Panc1 (cell line): ENCODE data around the gene LRRC39. TPM values are rescaled to one million over a fixed set of nuclear protein-coding genes. Genes with fewer than 3 reads are reported as not detected.

Experiments used
- ATAC-seq: fragments of 200-7000 bp; cut with Tn5 transposase; 2 replicates; pipeline ENCODE4 v1.9.1; 2020; ENCODE audit warnings: mild to moderate bottlenecking, moderate library complexity
- BruUV-seq: library from RNA; stranded (reverse); fragments of 400-500 nt; replicated peaks from 2 replicates; lab custom pipeline; 2021; lab: Mats Ljungman, UMichigan
- CTCF ChIA-PET: fragments of 300-600 bp; sonication (Branson Sonifier 250); formaldehyde crosslinking; loops from one replicate; lab custom pipeline; 2022; ENCODE audit warnings: antibody characterized with exemption; lab: Charles Lee
- POLR2A ChIA-PET: fragments of 300-600 bp; sonication (Branson Sonifier 250); formaldehyde crosslinking; loops from one replicate; lab custom pipeline; 2022; ENCODE audit warnings: antibody characterized with exemption; lab: Charles Lee
- DNase-seq: peaks from one replicate; pipeline ENCODE4 v3.0.0-alpha.2; 2010; ENCODE audit warnings: low read depth, low spot score
- H3K27ac ChIP-seq: 2 replicates; pipeline ENCODE4 v1.5.1; 2011; ENCODE audit warnings: mild to moderate bottlenecking, low read length, inconsistent platforms
- H3K27me3 ChIP-seq: fragments of 200-500 bp; sonication (Bioruptor generic); 2 replicates; pipeline ENCODE4 v1.6.0; 2014; ENCODE audit warnings: low read length, inconsistent platforms; ENCODE audit not compliant: control insufficient read depth, insufficient read depth
- H3K36me3 ChIP-seq: fragments of 200-500 bp; sonication (Bioruptor generic); 2 replicates; pipeline ENCODE4 v1.5.1; 2014; ENCODE audit warnings: inconsistent platforms, mild to moderate bottlenecking, low read length, moderate library complexity; ENCODE audit not compliant: control insufficient read depth, insufficient read depth
- H3K4me1 ChIP-seq: 2 replicates; pipeline ENCODE4 v1.5.1; 2011; ENCODE audit warnings: inconsistent platforms, mild to moderate bottlenecking, low read length, moderate library complexity; ENCODE audit not compliant: control insufficient read depth, insufficient read depth
- H3K4me3 ChIP-seq, 2 experiments: 2 replicates each; pipeline ENCODE4 v1.5.1; 2011 to 2012; ENCODE audit warnings: low read depth in 2 of 2, low read length in 2 of 2, mild to moderate bottlenecking in 2 of 2, inconsistent platforms in 1 of 2, moderate library complexity in 1 of 2
- H3K9me3 ChIP-seq: fragments of 200-500 bp; sonication (Bioruptor generic); 2 replicates; pipeline ENCODE4 v1.5.1; 2014; ENCODE audit warnings: low read depth, mild to moderate bottlenecking, inconsistent platforms, low read length, moderate library complexity; ENCODE audit not compliant: control insufficient read depth, insufficient read depth
- POLR2AphosphoS5 ChIP-seq: IDR thresholded peaks from 2 replicates; pipeline ENCODE4 v1.6.1; 2012; ENCODE audit warnings: mild to moderate bottlenecking, low read depth, low read length, moderate library complexity
- SIN3A ChIP-seq: IDR thresholded peaks from 2 replicates; pipeline ENCODE4 v1.6.1; 2012; ENCODE audit warnings: low read depth, mild to moderate bottlenecking, low read length, moderate library complexity, borderline replicate concordance; ENCODE audit not compliant: insufficient read depth
- TCF7L2 ChIP-seq: IDR thresholded peaks from 2 replicates; pipeline ENCODE4 v1.6.1; 2011; ENCODE audit warnings: mild to moderate bottlenecking, low read depth, low read length, inconsistent platforms
- in situ Hi-C: cut with HindIII; loops from 2 replicates; pipeline ENCODE4 v1.10.0; 2016; ENCODE audit warnings: low sequenced_read_pairs, low pct_unique_long_range_greater_than_20kb
- intact Hi-C: fragments of 100-400 bp; cut with micrococcal nuclease; formaldehyde crosslinking; loops from one replicate; pipeline ENCODE4 v1.10.0; 2022; ENCODE audit not compliant: unreplicated experiment
- total RNA-seq: library from RNA; stranded (reverse); gene quantifications from one replicate; pipeline ENCODE4 v1.2.1, GENCODE V29; 2021; ENCODE audit not compliant: unreplicated experiment
- TF ChIP-seq, protein P1 (sequence below): fragments of 450-650 bp; IDR thresholded peaks from 2 replicates; pipeline ENCODE4 v1.5.1; 2017; ENCODE audit warnings: mild to moderate bottlenecking
- TF ChIP-seq, protein P2 (sequence below), 2 experiments: IDR thresholded peaks; 2 replicates each; pipeline ENCODE4 v1.6.1; 2011 to 2012; ENCODE audit warnings: low read depth in 2 of 2, control low read depth in 1 of 2, low read length in 1 of 2, mild to moderate bottlenecking in 1 of 2, moderate library complexity in 1 of 2; ENCODE audit not compliant: insufficient read depth in 1 of 2

The LRRC39 gene
- total RNA-seq, 1 experiment from 2014 or later: 0.26 TPM

DNA sequence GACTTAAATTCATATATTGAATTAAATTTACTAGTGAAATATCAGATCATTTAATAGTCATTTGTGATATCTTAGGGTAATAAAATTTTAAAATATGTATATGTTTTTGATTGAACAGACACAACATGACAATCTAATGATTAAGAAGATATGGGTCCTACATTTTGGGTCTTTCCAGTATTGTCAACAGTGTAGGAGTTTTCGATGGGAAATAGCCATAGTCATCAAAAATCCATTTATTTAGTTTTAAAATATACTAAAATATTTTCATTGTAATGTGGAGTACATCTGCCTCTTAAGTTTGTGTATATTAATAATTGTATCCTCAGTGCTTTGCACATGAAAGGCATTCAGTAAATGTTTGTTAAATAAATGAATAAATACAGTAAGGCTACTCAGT is 31.1 kb downstream of the LRRC39 start:
- ATAC-seq (no peak), DNase-seq (no peak)
- no peaks in the 10 kb centered on the region for H3K4me1 ChIP-seq
- no peak for TF ChIP-seq TCF7L2
- TF ChIP-seq POLR2AphosphoS5: no peak
- TF ChIP-seq SIN3A: no peak
- TF ChIP-seq, protein P1, sequence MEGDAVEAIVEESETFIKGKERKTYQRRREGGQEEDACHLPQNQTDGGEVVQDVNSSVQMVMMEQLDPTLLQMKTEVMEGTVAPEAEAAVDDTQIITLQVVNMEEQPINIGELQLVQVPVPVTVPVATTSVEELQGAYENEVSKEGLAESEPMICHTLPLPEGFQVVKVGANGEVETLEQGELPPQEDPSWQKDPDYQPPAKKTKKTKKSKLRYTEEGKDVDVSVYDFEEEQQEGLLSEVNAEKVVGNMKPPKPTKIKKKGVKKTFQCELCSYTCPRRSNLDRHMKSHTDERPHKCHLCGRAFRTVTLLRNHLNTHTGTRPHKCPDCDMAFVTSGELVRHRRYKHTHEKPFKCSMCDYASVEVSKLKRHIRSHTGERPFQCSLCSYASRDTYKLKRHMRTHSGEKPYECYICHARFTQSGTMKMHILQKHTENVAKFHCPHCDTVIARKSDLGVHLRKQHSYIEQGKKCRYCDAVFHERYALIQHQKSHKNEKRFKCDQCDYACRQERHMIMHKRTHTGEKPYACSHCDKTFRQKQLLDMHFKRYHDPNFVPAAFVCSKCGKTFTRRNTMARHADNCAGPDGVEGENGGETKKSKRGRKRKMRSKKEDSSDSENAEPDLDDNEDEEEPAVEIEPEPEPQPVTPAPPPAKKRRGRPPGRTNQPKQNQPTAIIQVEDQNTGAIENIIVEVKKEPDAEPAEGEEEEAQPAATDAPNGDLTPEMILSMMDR: no peak
- TF ChIP-seq, protein P2, sequence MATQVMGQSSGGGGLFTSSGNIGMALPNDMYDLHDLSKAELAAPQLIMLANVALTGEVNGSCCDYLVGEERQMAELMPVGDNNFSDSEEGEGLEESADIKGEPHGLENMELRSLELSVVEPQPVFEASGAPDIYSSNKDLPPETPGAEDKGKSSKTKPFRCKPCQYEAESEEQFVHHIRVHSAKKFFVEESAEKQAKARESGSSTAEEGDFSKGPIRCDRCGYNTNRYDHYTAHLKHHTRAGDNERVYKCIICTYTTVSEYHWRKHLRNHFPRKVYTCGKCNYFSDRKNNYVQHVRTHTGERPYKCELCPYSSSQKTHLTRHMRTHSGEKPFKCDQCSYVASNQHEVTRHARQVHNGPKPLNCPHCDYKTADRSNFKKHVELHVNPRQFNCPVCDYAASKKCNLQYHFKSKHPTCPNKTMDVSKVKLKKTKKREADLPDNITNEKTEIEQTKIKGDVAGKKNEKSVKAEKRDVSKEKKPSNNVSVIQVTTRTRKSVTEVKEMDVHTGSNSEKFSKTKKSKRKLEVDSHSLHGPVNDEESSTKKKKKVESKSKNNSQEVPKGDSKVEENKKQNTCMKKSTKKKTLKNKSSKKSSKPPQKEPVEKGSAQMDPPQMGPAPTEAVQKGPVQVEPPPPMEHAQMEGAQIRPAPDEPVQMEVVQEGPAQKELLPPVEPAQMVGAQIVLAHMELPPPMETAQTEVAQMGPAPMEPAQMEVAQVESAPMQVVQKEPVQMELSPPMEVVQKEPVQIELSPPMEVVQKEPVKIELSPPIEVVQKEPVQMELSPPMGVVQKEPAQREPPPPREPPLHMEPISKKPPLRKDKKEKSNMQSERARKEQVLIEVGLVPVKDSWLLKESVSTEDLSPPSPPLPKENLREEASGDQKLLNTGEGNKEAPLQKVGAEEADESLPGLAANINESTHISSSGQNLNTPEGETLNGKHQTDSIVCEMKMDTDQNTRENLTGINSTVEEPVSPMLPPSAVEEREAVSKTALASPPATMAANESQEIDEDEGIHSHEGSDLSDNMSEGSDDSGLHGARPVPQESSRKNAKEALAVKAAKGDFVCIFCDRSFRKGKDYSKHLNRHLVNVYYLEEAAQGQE (IDR thresholded peaks at IDR 0.05; ENCODE audit: insufficient read depth in 1 of 2, low read depth in 2 of 2, low read length in 1 of 2): no peak
- H3K27ac ChIP-seq: no peak overlapping the region
- ChIA-PET CTCF (no interaction called here), POLR2A (no interaction called here)
- in situ Hi-C loops (no loop called here), intact Hi-C loops (no loop called here)
- H3K36me3 ChIP-seq: peaks cover 8% of the 10 kb centered on the region
- H3K9me3 ChIP-seq: no peaks in the 10 kb centered on the region
- H3K27me3 ChIP-seq: no peaks in the 10 kb centered on the region
- no TSS peak for BruUV-seq
- no peak overlapping the region for H3K4me3 ChIP-seq

DNA sequence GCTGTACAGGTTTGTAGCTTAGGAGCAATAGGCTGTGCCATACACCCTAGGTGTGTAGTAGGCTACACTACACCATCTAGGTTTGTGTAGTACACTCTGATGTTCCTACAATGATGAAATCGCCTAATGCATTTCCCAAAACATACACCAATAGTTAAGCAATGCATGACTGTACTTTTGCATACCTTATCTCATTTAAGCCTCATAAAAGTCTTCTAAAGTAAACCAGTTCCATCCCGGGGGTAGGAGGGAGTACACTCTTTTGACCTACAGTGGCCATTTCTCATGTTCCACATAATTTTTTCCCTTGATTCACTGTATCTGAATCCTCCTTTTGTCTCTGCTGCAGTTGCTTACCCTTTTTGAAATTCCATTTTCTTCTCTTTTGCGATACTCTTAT is 32.9 kb downstream of the LRRC39 start:
- DNase-seq (no peak), ATAC-seq (no peak)
- BruUV-seq: no TSS peak
- Histone ChIP-seq H3K36me3 (peaks cover 18% of the 10 kb centered on the region), H3K4me3 (no peak overlapping the region), H3K27ac (no peak overlapping the region), H3K9me3 (no peaks in the 10 kb centered on the region), H3K27me3 (no peaks in the 10 kb centered on the region), H3K4me1 (no peaks in the 10 kb centered on the region)
- in situ Hi-C loops (no loop called here), intact Hi-C loops (no loop called here)
- TF ChIP-seq, protein P2 (IDR thresholded peaks at IDR 0.05; ENCODE audit: insufficient read depth in 1 of 2, low read depth in 2 of 2, low read length in 1 of 2): no peak
- TF ChIP-seq POLR2AphosphoS5 (no peak), TCF7L2 (no peak), SIN3A (no peak)
- TF ChIP-seq, protein P1: no peak
- CTCF ChIA-PET: no interaction called here
- POLR2A ChIA-PET: no interaction called here
